ENCODE measurements around the gene CWF19L1. TPM values are rescaled to one million over a fixed set of nuclear protein-coding genes. Genes with fewer than 3 reads are reported as not detected.
A peak's percentile ranks its signal among the peaks of the same experiment; 100 is the strongest.
"Not testable (repeated sequence)": the region's sequence is repeated elsewhere in the genome, so short reads cannot be mapped to it uniquely, and the experiment has no call there.

The CWF19L1 gene
- total and polyA plus RNA-seq, 4 donors, result 13.4 to 24.5 (median 18.3) TPM

GRCh38 chr10:100285326-100285725 is 17.9 kb upstream of the CWF19L1 start:
- H3K9me3 ChIP-seq (ENCODE audit: control insufficient read depth, low read length); H3K36me3 ChIP-seq (ENCODE audit: control insufficient read depth in 1 of 2, insufficient read depth in 2 of 2, low read length in 1 of 2); intact Hi-C loops (cut with DNase I); H3K4me1 ChIP-seq (ENCODE audit: control insufficient read depth in 1 of 2, insufficient read depth in 2 of 2, low read length in 2 of 2); DNase-seq; ATAC-seq (ENCODE audit: low FRiP score); H3K27me3 ChIP-seq (ENCODE audit: control insufficient read depth in 1 of 2, insufficient read depth in 2 of 2, low read length in 1 of 2): not testable (repeated sequence)
- H3K27ac ChIP-seq (ENCODE audit: low read depth in 1 of 2, low read length in 2 of 2), result peak overlapping the region in 1 of 2 donors; percentile 65
- peak overlapping the region; percentile 53 to 68 for H3K4me3 ChIP-seq (ENCODE audit: low read length in 2 of 2)
- WGBS, 2 donors, result 87 to 89% methylated on average over 12 of the region's 12 CpGs

DNA sequence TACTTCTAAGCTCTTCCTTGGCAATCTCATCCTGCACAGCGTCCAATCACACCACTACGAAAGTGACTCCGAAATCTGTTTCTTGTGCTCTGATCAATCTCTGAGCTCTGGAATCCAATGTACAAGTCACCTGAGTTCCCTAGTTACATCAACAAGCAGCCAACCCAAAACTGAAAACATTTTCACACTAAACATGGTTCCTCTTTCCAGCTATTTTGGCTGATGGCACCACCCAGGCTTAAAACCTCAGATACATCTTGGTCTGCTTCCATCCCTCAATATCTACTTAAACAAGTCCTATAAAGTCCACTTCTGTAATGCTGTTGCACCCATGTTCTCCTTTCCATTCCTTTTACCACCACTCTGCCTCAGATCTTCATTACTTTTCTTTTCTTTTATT is 15.5 kb upstream of the CWF19L1 start:
- Histone ChIP-seq H3K9me3 (ENCODE audit: control insufficient read depth, low read length) (no peaks in the 10 kb centered on the region), H3K36me3 (ENCODE audit: control insufficient read depth in 1 of 2, insufficient read depth in 2 of 2, low read length in 1 of 2) (peaks cover 0 to 2% of the 10 kb centered on the region in 2 donors), H3K27ac (ENCODE audit: low read depth in 1 of 2, low read length in 2 of 2) (no peak overlapping the region), H3K4me3 (ENCODE audit: low read length in 2 of 2) (no peak overlapping the region), H3K4me1 (ENCODE audit: control insufficient read depth in 1 of 2, insufficient read depth in 2 of 2, low read length in 2 of 2) (no peaks in the 10 kb centered on the region), H3K27me3 (ENCODE audit: control insufficient read depth in 1 of 2, insufficient read depth in 2 of 2, low read length in 1 of 2) (no peaks in the 10 kb centered on the region)
- ATAC-seq (ENCODE audit: low FRiP score) (no peak), DNase-seq (no peak)
- intact Hi-C loops (cut with DNase I), result no loop called here
- WGBS, 2 donors, result 92 to 95% methylated on average over 3 of the region's 3 CpGs

DNA sequence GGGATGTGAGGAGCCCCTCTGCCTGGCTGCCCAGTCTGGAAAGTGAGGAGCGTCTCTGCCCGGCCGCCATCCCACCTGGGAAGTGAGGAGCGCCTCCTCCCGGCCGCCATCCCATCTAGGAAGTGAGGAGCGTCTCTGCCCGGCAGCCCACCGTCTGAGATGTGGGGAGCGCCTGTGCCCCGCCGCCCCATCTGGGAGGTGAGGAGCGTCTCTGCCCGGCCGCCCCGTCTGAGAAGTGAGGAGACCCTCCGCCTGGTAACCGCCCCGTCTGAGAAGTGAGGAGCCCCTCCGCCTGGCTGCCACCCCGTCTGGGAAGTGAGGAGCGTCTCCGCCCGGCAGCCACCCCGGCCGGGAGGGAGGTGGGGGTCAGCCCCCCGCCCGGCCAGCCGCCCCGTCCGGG is 9.5 kb upstream of the CWF19L1 start:
- H3K27ac ChIP-seq (ENCODE audit: low read depth in 1 of 2, low read length in 2 of 2); H3K4me1 ChIP-seq (ENCODE audit: control insufficient read depth in 1 of 2, insufficient read depth in 2 of 2, low read length in 2 of 2); ATAC-seq (ENCODE audit: low FRiP score); H3K9me3 ChIP-seq (ENCODE audit: control insufficient read depth, low read length); intact Hi-C loops (cut with DNase I); DNase-seq; H3K4me3 ChIP-seq (ENCODE audit: low read length in 2 of 2); H3K36me3 ChIP-seq (ENCODE audit: control insufficient read depth in 1 of 2, insufficient read depth in 2 of 2, low read length in 1 of 2); H3K27me3 ChIP-seq (ENCODE audit: control insufficient read depth in 1 of 2, insufficient read depth in 2 of 2, low read length in 1 of 2): not testable (repeated sequence)
- 87 to 89% methylated on average over 17 to 26 of the region's 31 CpGs for WGBS, 2 donors

DNA sequence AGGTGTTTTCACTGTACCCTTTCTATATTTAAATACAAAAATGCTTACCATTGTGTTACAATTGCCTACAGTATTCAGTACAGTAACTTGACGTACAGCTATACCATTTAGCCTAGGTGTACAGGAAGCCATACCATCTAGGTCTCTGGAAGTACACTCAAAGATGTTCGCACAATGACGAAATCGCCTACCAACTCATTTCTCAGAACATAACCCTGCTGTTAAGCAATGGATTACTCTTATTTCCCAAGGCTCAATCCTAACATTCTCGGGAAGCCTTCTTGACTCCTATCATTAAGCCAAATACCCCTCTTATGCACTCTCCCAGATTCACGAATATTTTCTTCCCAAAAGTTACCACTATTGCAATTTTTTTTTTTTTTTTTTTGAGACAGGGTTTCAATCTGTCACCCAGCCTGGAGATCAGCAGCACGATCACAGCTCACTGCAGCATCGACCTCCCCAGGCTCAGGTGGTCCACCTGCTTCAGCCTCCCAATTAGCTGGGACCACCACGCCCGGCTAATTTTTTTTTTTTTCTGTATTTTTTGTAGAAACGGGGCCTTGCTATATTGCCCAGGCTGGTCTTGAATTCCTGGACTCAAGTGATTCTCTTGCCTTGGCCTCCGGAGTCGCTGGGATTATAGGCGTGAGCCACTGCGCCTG is 1.5 kb downstream of the CWF19L1 start:
- H3K9me3 ChIP-seq (ENCODE audit: control insufficient read depth, low read length), result no peaks in the 10 kb centered on the region
- H3K36me3 ChIP-seq (ENCODE audit: control insufficient read depth in 1 of 2, insufficient read depth in 2 of 2, low read length in 1 of 2), result no peaks in the 10 kb centered on the region
- no peaks in the 10 kb centered on the region for H3K4me1 ChIP-seq (ENCODE audit: control insufficient read depth in 1 of 2, insufficient read depth in 2 of 2, low read length in 2 of 2)
- ATAC-seq (ENCODE audit: low FRiP score) (no peak), DNase-seq (no peak)
- H3K4me3 ChIP-seq (ENCODE audit: low read length in 2 of 2), result no peak overlapping the region
- no peak overlapping the region for H3K27ac ChIP-seq (ENCODE audit: low read depth in 1 of 2, low read length in 2 of 2)
- intact Hi-C loops (cut with DNase I), result loop anchor here in 1 of 2 donors (2.0 kb wide), 1 partner anchor 23 kb away; no protein-coding TSS in a partner anchor
- H3K27me3 ChIP-seq (ENCODE audit: control insufficient read depth in 1 of 2, insufficient read depth in 2 of 2, low read length in 1 of 2), result no peaks in the 10 kb centered on the region
- 92% methylated on average over 15 of the region's 15 CpGs for WGBS, 2 donors

GRCh38 chr10:100254191-100254590 is 13.2 kb downstream of the CWF19L1 start:
- Histone ChIP-seq H3K27ac (ENCODE audit: low read depth in 1 of 2, low read length in 2 of 2) (no peak overlapping the region), H3K9me3 (ENCODE audit: control insufficient read depth, low read length) (no peaks in the 10 kb centered on the region), H3K27me3 (ENCODE audit: control insufficient read depth in 1 of 2, insufficient read depth in 2 of 2, low read length in 1 of 2) (no peaks in the 10 kb centered on the region), H3K4me3 (ENCODE audit: low read length in 2 of 2) (no peak overlapping the region), H3K4me1 (ENCODE audit: control insufficient read depth in 1 of 2, insufficient read depth in 2 of 2, low read length in 2 of 2) (no peaks in the 10 kb centered on the region), H3K36me3 (ENCODE audit: control insufficient read depth in 1 of 2, insufficient read depth in 2 of 2, low read length in 1 of 2) (peaks cover 2 to 5% of the 10 kb centered on the region in 2 donors)
- ATAC-seq (ENCODE audit: low FRiP score) (no peak), DNase-seq (no peak)
- intact Hi-C loops (cut with DNase I), result no loop called here
- WGBS, 2 donors, result 93 to 94% methylated on average over 3 of the region's 3 CpGs

GRCh38 chr10:100253041-100253440 is 14.4 kb downstream of the CWF19L1 start:
- WGBS, 2 donors, result 92 to 94% methylated on average over 5 of the region's 5 CpGs
- ATAC-seq (ENCODE audit: low FRiP score), result no peak
- H3K27ac ChIP-seq (ENCODE audit: low read depth in 1 of 2, low read length in 2 of 2), result no peak overlapping the region
- no peak for DNase-seq
- no peaks in the 10 kb centered on the region for H3K27me3 ChIP-seq (ENCODE audit: control insufficient read depth in 1 of 2, insufficient read depth in 2 of 2, low read length in 1 of 2)
- H3K36me3 ChIP-seq (ENCODE audit: control insufficient read depth in 1 of 2, insufficient read depth in 2 of 2, low read length in 1 of 2), result peaks cover 2 to 5% of the 10 kb centered on the region in 2 donors
- no peaks in the 10 kb centered on the region for H3K4me1 ChIP-seq (ENCODE audit: control insufficient read depth in 1 of 2, insufficient read depth in 2 of 2, low read length in 2 of 2)
- no peaks in the 10 kb centered on the region for H3K9me3 ChIP-seq (ENCODE audit: control insufficient read depth, low read length)
- no peak overlapping the region for H3K4me3 ChIP-seq (ENCODE audit: low read length in 2 of 2)
- intact Hi-C loops (cut with DNase I), result no loop called here

DNA sequence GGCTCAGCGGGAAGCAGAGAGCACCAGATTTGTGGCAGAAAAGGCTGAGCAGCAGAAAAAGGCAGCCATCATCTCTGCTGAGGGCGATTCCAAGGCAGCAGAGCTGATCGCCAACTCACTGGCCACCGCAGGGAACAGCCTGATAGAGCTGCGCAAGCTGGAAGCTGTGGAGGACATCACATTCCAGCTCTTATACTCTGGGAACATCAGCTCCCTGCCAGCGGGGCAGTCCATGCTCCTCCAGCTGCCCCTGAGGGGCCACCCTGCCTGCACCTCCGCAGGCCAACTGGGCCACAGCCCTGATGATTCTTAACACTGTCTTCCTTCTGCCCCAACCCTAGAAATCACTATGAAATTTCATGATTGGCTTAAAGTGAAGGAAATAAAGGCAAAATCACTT is 18.6 kb downstream of the CWF19L1 start:
- Histone ChIP-seq H3K36me3 (ENCODE audit: control insufficient read depth in 1 of 2, insufficient read depth in 2 of 2, low read length in 1 of 2) (peaks cover 2% of the 10 kb centered on the region in 2 donors), H3K4me1 (ENCODE audit: control insufficient read depth in 1 of 2, insufficient read depth in 2 of 2, low read length in 2 of 2) (no peaks in the 10 kb centered on the region), H3K4me3 (ENCODE audit: low read length in 2 of 2) (no peak overlapping the region), H3K27ac (ENCODE audit: low read depth in 1 of 2, low read length in 2 of 2) (no peak overlapping the region), H3K27me3 (ENCODE audit: control insufficient read depth in 1 of 2, insufficient read depth in 2 of 2, low read length in 1 of 2) (no peaks in the 10 kb centered on the region), H3K9me3 (ENCODE audit: control insufficient read depth, low read length) (no peaks in the 10 kb centered on the region)
- intact Hi-C loops (cut with DNase I), result no loop called here
- WGBS, 2 donors, result 94 to 96% methylated on average over 7 of the region's 7 CpGs
- DNase-seq, result no peak
- no peak for ATAC-seq (ENCODE audit: low FRiP score)

DNA sequence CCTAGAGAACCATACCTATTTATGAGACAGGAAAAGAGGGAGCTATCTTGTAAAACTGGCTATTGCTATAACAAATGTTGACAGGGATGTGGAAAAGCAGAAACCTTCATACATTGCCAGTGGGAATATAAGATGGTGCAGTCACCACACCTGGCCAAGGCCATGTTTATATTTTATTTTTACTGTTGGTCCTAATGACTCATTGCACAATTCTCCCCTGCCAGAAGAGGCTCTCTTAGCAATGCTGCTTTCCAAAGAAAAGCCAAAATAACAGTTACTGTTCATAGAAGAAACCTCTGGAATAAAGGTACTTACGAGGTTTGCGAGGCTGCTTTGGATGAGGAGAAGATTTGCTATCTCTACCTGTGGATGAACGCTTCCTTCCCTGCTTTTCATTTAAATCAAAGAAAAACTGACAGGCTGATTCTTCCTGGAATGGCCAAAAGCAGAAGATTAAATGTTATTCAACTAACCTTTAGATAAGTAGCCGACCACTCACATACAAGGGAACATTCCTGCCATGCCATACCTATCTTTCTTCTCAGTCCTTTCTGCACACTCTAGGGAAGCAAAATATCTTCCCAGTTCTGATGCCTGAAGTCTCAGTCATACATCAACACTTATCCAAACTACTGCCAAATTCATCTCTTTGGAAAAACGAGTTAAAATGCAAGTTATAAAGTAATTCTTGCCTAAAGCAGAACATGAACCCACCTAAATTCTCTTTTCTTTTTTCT is 21.8 kb downstream of the CWF19L1 start:
- ATAC-seq (ENCODE audit: low FRiP score), result no peak
- intact Hi-C loops (cut with DNase I), result no loop called here
- peaks cover 5 to 8% of the 10 kb centered on the region in 2 donors for H3K36me3 ChIP-seq (ENCODE audit: control insufficient read depth in 1 of 2, insufficient read depth in 2 of 2, low read length in 1 of 2)

DNA sequence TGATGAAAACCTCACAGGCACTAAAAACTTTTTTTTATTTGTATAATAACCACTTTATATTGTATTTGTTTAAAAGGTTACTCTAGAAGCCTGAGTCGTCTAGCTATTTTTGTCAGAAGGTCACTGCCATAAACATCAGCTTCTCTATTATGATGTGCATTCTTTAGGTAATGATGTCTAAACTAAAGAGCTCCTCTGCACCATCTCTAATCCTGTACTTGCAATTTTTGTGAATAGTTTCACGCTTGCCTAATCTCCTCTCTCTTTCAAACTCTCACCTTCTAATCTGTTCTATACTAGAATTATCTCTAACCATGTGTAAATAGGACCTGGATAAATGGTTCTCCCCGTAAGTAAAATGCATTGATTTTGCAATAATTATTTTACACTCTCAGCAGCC is 27.6 kb downstream of the CWF19L1 start:
- H3K27ac ChIP-seq (ENCODE audit: low read depth in 1 of 2, low read length in 2 of 2), result no peak overlapping the region
- ATAC-seq (ENCODE audit: low FRiP score) (no peak), DNase-seq (no peak)
- H3K4me1 ChIP-seq (ENCODE audit: control insufficient read depth in 1 of 2, insufficient read depth in 2 of 2, low read length in 2 of 2), result no peaks in the 10 kb centered on the region
- H3K4me3 ChIP-seq (ENCODE audit: low read length in 2 of 2), result no peak overlapping the region
- H3K27me3 ChIP-seq (ENCODE audit: control insufficient read depth in 1 of 2, insufficient read depth in 2 of 2, low read length in 1 of 2), result no peaks in the 10 kb centered on the region
- 87 to 90% methylated on average over 3 of the region's 3 CpGs for WGBS, 2 donors
- no peaks in the 10 kb centered on the region for H3K9me3 ChIP-seq (ENCODE audit: control insufficient read depth, low read length)
- intact Hi-C loops (cut with DNase I), result no loop called here
- peaks cover 6 to 15% of the 10 kb centered on the region in 2 donors for H3K36me3 ChIP-seq (ENCODE audit: control insufficient read depth in 1 of 2, insufficient read depth in 2 of 2, low read length in 1 of 2)

More for the DNA sequence above, 21.8 kb downstream of the CWF19L1 start:
- Histone ChIP-seq H3K27me3 (ENCODE audit: control insufficient read depth in 1 of 2, insufficient read depth in 2 of 2, low read length in 1 of 2) (no peaks in the 10 kb centered on the region), H3K9me3 (ENCODE audit: control insufficient read depth, low read length) (no peaks in the 10 kb centered on the region), H3K27ac (ENCODE audit: low read depth in 1 of 2, low read length in 2 of 2) (no peak overlapping the region), H3K4me1 (ENCODE audit: control insufficient read depth in 1 of 2, insufficient read depth in 2 of 2, low read length in 2 of 2) (no peaks in the 10 kb centered on the region), H3K4me3 (ENCODE audit: low read length in 2 of 2) (no peak overlapping the region)
- DNase-seq, result no peak
- 74 to 76% methylated on average over 5 of the region's 5 CpGs for WGBS, 2 donors

Data from aorta (tissue), 5 donors.